Heart left ventricle (tissue), 13 donors: ENCODE results near the gene GLE1.

Source experiments
- CTCF ChIP-seq, 12 donors: fragments of 200-600 bp; sonication (generic) in 4 of 12; IDR thresholded peaks; one replicate each; pipeline versions ENCODE4 v1.5.0 to v1.8.0; 2018 to 2022; ENCODE audit warnings: antibody characterized with exemption in 12 of 12, mild to moderate bottlenecking in 5 of 12
- POLR2A ChIP-seq, 2 donors: fragments of 450-650 bp; IDR thresholded peaks; one replicate each; pipeline ENCODE4 v1.6.1; 2017; ENCODE audit warnings: antibody characterized with exemption in 2 of 2, mild to moderate bottlenecking in 2 of 2, moderate library complexity in 2 of 2
- donor health status: ischemic (EF 13 %, LVEDD 7.1; RV severe dilation, severe dysfunction).
- donor health status: DM: no; HTN: yes; CAD: no.
- donor health status: DM: no; HTN: no; CAD: no.
- donor health status: ischemic (EF 25% LVEDD 6.9; RV normal size, moderate dysfunction).
- donor health status: ischemic (EF 25% LVEDD 5.7; RV mildly dilated, moderate dysfunction).
- donor health status: ischemic (EF 35%, LVEDD 5.7; RV mildly dilated, moderate dysfunction).
- donor health status: nonischemic (EF 11% LVEDD 7.7; RV severe dilation, severe dysfunction).
- donor health status: DM: yes; HTN: yes; CAD: no.
- donor health status: PGD.
- donor health status: ischemic (EF 29% LVEDD 5.4; RV normal size, mild dysfunction).
- donor health status: nonischemic (EF 23%, LVEDD 6.1; RV moderate dilation, normal function).

GRCh38 chr9:128481561-128481960 lies 23.0 kb upstream of the GLE1 start:
- TF ChIP-seq CTCF (IDR thresholded peaks at IDR 0.05) (no peak), POLR2A (IDR thresholded peaks at IDR 0.05) (no peak)
